Ovary (tissue), 9 donors: ENCODE results near the gene MGAT4B. TPM values are rescaled to one million over a fixed set of nuclear protein-coding genes. Genes with fewer than 3 reads are reported as not detected.
A peak's percentile ranks its signal among the peaks of the same experiment; 100 is the strongest.

ENCODE experiments used
- DNase-seq, 5 donors: peaks; one replicate each; pipeline ENCODE4 v3.0.0-alpha.2; 2019 to 2020
- H3K27ac ChIP-seq, 2 donors: fragments of 200-600 bp; one replicate each; pipeline versions ENCODE4 v1.5.1 to v1.8.0; 2019 to 2022
- H3K27me3 ChIP-seq: fragments of 200-600 bp; one replicate; pipeline ENCODE4 v1.8.0; 2022
- H3K36me3 ChIP-seq: fragments of 200-600 bp; sonication (generic); one replicate; pipeline ENCODE4 v1.5.1; 2019
- H3K4me1 ChIP-seq: one replicate; pipeline ENCODE4 v1.8.1; 2013; ENCODE audit warnings: mild to moderate bottlenecking, moderate library complexity; ENCODE audit not compliant: insufficient read depth
- H3K4me3 ChIP-seq: fragments of 200-600 bp; sonication (generic); one replicate; pipeline ENCODE4 v1.5.1; 2017
- H3K9me3 ChIP-seq, 2 donors: fragments of 200-600 bp in 1 of 2; sonication (generic) in 1 of 2; one replicate each; pipeline versions ENCODE4 v1.5.1 to v1.8.1; 2013 to 2019; ENCODE audit warnings: mild to moderate bottlenecking in 1 of 2, moderate library complexity in 1 of 2
- CTCF ChIP-seq, 3 donors: fragments of 450-650 bp in 2 of 3; fragments of 200-600 bp in 1 of 3; IDR thresholded peaks; one replicate each; pipeline versions ENCODE4 v1.5.1 to v1.8.0; 2016 to 2022; ENCODE audit warnings: antibody characterized with exemption in 3 of 3, mild to moderate bottlenecking in 1 of 3
- EP300 ChIP-seq: sonication (generic); formaldehyde crosslinking; IDR thresholded peaks from one replicate; pipeline ENCODE4 v1.6.1; 2017; ENCODE audit warnings: antibody characterized with exemption
- POLR2A ChIP-seq: fragments of 450-650 bp; IDR thresholded peaks from one replicate; pipeline ENCODE4 v1.6.1; 2017; ENCODE audit warnings: antibody characterized with exemption, mild to moderate bottlenecking, moderate library complexity
- WGBS, 3 donors: extraction: QIAGEN DNeasy Blood & Tissue Kit in 1 of 3; methylation state at CpG; one replicate each; pipeline versions ENCODE4 v1.1.5 to v1.1.7; 2013 to 2017; 5-methylcytosine and 5-hydroxymethylcytosine counted together
- intact Hi-C, 4 donors: fragments of 100-400 bp; cut with DNase I; formaldehyde crosslinking; loops; one replicate each; pipeline versions ENCODE4 v1.11.0 to v1.15.1; 2022 to 2023
- polyA plus RNA-seq, 2 donors: library from polyadenylated mRNA; stranded (reverse); fragments of 200-250 nt in 1 of 2; fragments of 350-450 nt in 1 of 2; fragmentation: Illumina TruSeq in 1 of 2; extraction: RNeasy Lipid Tissue Mini Kit (QIAGEN cat#74804) in 1 of 2; gene quantifications; one replicate each; pipeline ENCODE4 v1.2.3, GENCODE V29; 2013 to 2014
- total RNA-seq, 7 donors: library from RNA; depleted of rRNA in 2 of 7; stranded (reverse); fragments of >200 nt in 2 of 7; fragmentation: NEBNext Ultra II Directional in 3 of 7; extraction: Animal tissue kit (Norgen Biotek cat#: 25700) in 3 of 7; gene quantifications; one replicate each; pipeline versions ENCODE4 v1.1.0 to v1.2.4, GENCODE V29; 2016 to 2023
- donor health status: DM: no; HTN: no; CAD: no; lungs with moderate emphysema.
- donor health status: DM: no; HTN: no; CAD: no.
- donor health status: Bipolar disorder and iron deficiency.
- donor health status: DM: yes; HTN: yes; CAD: no.
- donor health status: DM: no; HTN: no; CAD: no.
- donor health status: DM: yes; HTN: yes; CAD: no.

The MGAT4B gene
- total and polyA plus RNA-seq, 9 donors = 51.0 to 102 (median 65.6) TPM

- TF ChIP-seq POLR2A (no peak), EP300 (no peak), CTCF (IDR thresholded peaks at IDR 0.05) (no peak)
- intact Hi-C loops = loop anchor here in 1 of 4 donors (10.0 kb wide), 1 partner anchor 85 kb away; the partner anchor contains the start of gene TBC1D9B
- Histone ChIP-seq H3K36me3 (no peaks in the 10 kb centered on the region), H3K27me3 (no peaks in the 10 kb centered on the region), H3K9me3 (no peaks in the 10 kb centered on the region), H3K4me3 (peak overlapping the region; percentile 82), H3K4me1 (peaks cover 36% of the 10 kb centered on the region), H3K27ac (peak overlapping the region; percentile 90 to 98)
- DNase-seq = no peak
- WGBS, 3 donors = 20 to 30% (median 27%) methylated on average over 9 to 12 of the region's 12 CpGs
Measured at GRCh38 chr5:179820127-179820482, 13.4 kb upstream of the MGAT4B start.

- DNase-seq = peak; percentile 81 to 82 (median 81)
- intact Hi-C loops = loop anchor here in 1 of 4 donors (10.0 kb wide), 1 partner anchor 85 kb away; the partner anchor contains the start of gene TBC1D9B
- peak overlapping the region; percentile 90 to 98 for H3K27ac ChIP-seq
- WGBS, 3 donors = 20 to 24% (median 21%) methylated on average over 26 of the region's 26 CpGs
- no peaks in the 10 kb centered on the region for H3K9me3 ChIP-seq
- H3K27me3 ChIP-seq = no peaks in the 10 kb centered on the region
- peak overlapping the region; percentile 82 for H3K4me3 ChIP-seq
- peaks cover 36% of the 10 kb centered on the region for H3K4me1 ChIP-seq
- TF ChIP-seq EP300 = no peak
- no peak for TF ChIP-seq CTCF (IDR thresholded peaks at IDR 0.05)
- TF ChIP-seq POLR2A = no peak
- no peaks in the 10 kb centered on the region for H3K36me3 ChIP-seq
Measured at GRCh38 chr5:179819296-179820126, 12.8 kb upstream of the MGAT4B start.

- peak; percentile 95 to 97 (median 97) for DNase-seq
- H3K27ac ChIP-seq = peak overlapping the region; percentile 90 to 98
- peak overlapping the region; percentile 82 for H3K4me3 ChIP-seq
- WGBS, 3 donors = 0 to 1% (median 0%) methylated on average over 28 to 35 of the region's 35 CpGs
- TF ChIP-seq CTCF (IDR thresholded peaks at IDR 0.05) (no peak), EP300 (peak; percentile 96), POLR2A (peak; percentile 51)
- no peaks in the 10 kb centered on the region for H3K9me3 ChIP-seq
- intact Hi-C loops = no loop called here
- no peaks in the 10 kb centered on the region for H3K27me3 ChIP-seq
- H3K36me3 ChIP-seq = no peaks in the 10 kb centered on the region
- H3K4me1 ChIP-seq = peaks cover 32% of the 10 kb centered on the region
Measured at GRCh38 chr5:179818746-179819295, 12.2 kb upstream of the MGAT4B start.

- 49 to 53% (median 50%) methylated on average over 14 of the region's 14 CpGs for WGBS, 3 donors
- H3K36me3 ChIP-seq = no peaks in the 10 kb centered on the region
- H3K9me3 ChIP-seq = no peaks in the 10 kb centered on the region
- TF ChIP-seq POLR2A = no peak
- TF ChIP-seq EP300 = no peak
- no peak for TF ChIP-seq CTCF (IDR thresholded peaks at IDR 0.05)
- DNase-seq = peak in 3 of 5 donors; percentile 47 to 68 (median 55)
- H3K4me1 ChIP-seq = peaks cover 31% of the 10 kb centered on the region
- no peaks in the 10 kb centered on the region for H3K27me3 ChIP-seq
- H3K4me3 ChIP-seq = peak overlapping the region; percentile 82
- peak overlapping the region; percentile 90 to 98 for H3K27ac ChIP-seq
- intact Hi-C loops = no loop called here
Measured at GRCh38 chr5:179817890-179818745, 11.5 kb upstream of the MGAT4B start.
